GM12878 (cell line): ENCODE data around the gene COA3. TPM values are rescaled to one million over a fixed set of nuclear protein-coding genes. Genes with fewer than 3 reads are reported as not detected.

Source experiments
- ATAC-seq: fragments of 200-7000 bp; cut with Tn5 transposase; 3 replicates; pipeline ENCODE4 v1.9.1; 2020; ENCODE audit warnings: mild to moderate bottlenecking, moderate library complexity
- BruUV-seq: library from RNA; stranded (reverse); fragments of 400-500 nt; replicated peaks from 2 replicates; lab custom pipeline; 2021; lab: Mats Ljungman, UMichigan
- CTCF ChIA-PET: fragments of 300-600 bp; sonication (Branson Sonifier 250); formaldehyde crosslinking; extraction: SDS; loops from one replicate; lab custom pipeline; 2021; ENCODE audit warnings: inconsistent platforms; lab: Yijun Ruan, JAX
- POLR2A ChIA-PET: fragments of 350-600 bp; formaldehyde crosslinking; extraction: SDS; loops from one replicate; lab custom pipeline; 2021; ENCODE audit warnings: inconsistent platforms; lab: Charles Lee
- RAD21 ChIA-PET: fragments of 300-600 bp; sonication (Branson Sonifier 250); formaldehyde crosslinking; loops from one replicate; lab custom pipeline; 2023; ENCODE audit warnings: antibody characterized with exemption; ENCODE audit not compliant: unreplicated experiment; lab: Charles Lee
- SMC1A ChIA-PET: fragments of 300-600 bp; sonication (Branson Sonifier 250); formaldehyde crosslinking; loops from one replicate; lab custom pipeline; 2023; ENCODE audit not compliant: unreplicated experiment, uncharacterized antibody; lab: Charles Lee
- DNase-seq: peaks from one replicate; pipeline ENCODE4 v3.0.0-alpha.2; 2011; ENCODE audit warnings: low read depth, low spot score
- FAIRE-seq: peaks from 3 replicates; lab custom pipeline; 2011; peaks lifted over from hg19 to GRCh38; lab: Jason Lieb, UNC
- H2AFZ ChIP-seq: 2 replicates; pipeline ENCODE4 v1.6.0; 2011; ENCODE audit warnings: low read depth, low read length, control low read depth; ENCODE audit not compliant: control insufficient read depth
- H3K27ac ChIP-seq: 2 replicates; pipeline ENCODE4 v1.5.1; 2011; ENCODE audit warnings: control low read depth; ENCODE audit not compliant: control insufficient read depth, insufficient read depth
- H3K27me3 ChIP-seq, 2 experiments: replicated peaks in 1 of 2; 2 replicates each; pipeline versions ENCODE4 v1.6.0 to v1.6.1; 2011; ENCODE audit warnings: low read length in 1 of 2; ENCODE audit not compliant: control insufficient read depth in 2 of 2, insufficient read depth in 2 of 2
- H3K36me3 ChIP-seq, 2 experiments: 2 replicates each; pipeline ENCODE4 v1.5.1; 2011; ENCODE audit warnings: low read length in 1 of 2; ENCODE audit not compliant: control insufficient read depth in 2 of 2, insufficient read depth in 2 of 2
- H3K4me1 ChIP-seq: 2 replicates; pipeline ENCODE4 v1.6.1; 2011; ENCODE audit warnings: mild to moderate bottlenecking, low read length, moderate library complexity, mixed read lengths; ENCODE audit not compliant: control insufficient read depth, insufficient read depth
- H3K4me2 ChIP-seq: 2 replicates; pipeline ENCODE4 v1.6.0; 2011; ENCODE audit warnings: control low read depth; ENCODE audit not compliant: control insufficient read depth, insufficient read depth
- H3K4me3 ChIP-seq: fragments of 200-600 bp; sonication (generic); 2 replicates; pipeline ENCODE4 v1.5.1; 2016
- H3K79me2 ChIP-seq: 2 replicates; pipeline ENCODE4 v1.6.0; 2011; ENCODE audit warnings: low read length; ENCODE audit not compliant: control insufficient read depth, insufficient read depth
- H3K9ac ChIP-seq: 2 replicates; pipeline ENCODE4 v1.8.0; 2011; ENCODE audit warnings: low read length, control low read depth, mixed read lengths; ENCODE audit not compliant: control insufficient read depth, insufficient read depth
- H3K9me3 ChIP-seq: replicated peaks from 3 replicates; pipeline ENCODE4 v1.5.1; 2011; ENCODE audit warnings: mild to moderate bottlenecking, low read length; ENCODE audit not compliant: control insufficient read depth, insufficient read depth
- H4K20me1 ChIP-seq: 2 replicates; pipeline ENCODE4 v1.6.0; 2011; ENCODE audit not compliant: control insufficient read depth, insufficient read depth
- BCL3 ChIP-seq: IDR thresholded peaks from 2 replicates; pipeline ENCODE4 v1.6.1; 2011; ENCODE audit warnings: borderline replicate concordance, low read depth, mild to moderate bottlenecking, moderate library complexity, low read length; ENCODE audit not compliant: insufficient read depth, poor library complexity, severe bottlenecking
- ZNF24 ChIP-seq: fragments of 450-650 bp; IDR thresholded peaks from 2 replicates; pipeline ENCODE4 v1.6.1; 2017; ENCODE audit warnings: antibody characterized with exemption, mild to moderate bottlenecking
- WGBS: methylation state at CpG from one replicate; pipeline ENCODE4 v1.1.6; 2016; ENCODE audit warnings: low lambda C conversion rate; ENCODE audit not compliant: insufficient replicate concordance, insufficient coverage; ENCODE audit errors: missing lambda C conversion rate; 5-methylcytosine and 5-hydroxymethylcytosine counted together
- in situ Hi-C: fragments of 300-500 bp; cut with MboI; formaldehyde crosslinking; loops from 9 replicates; pipeline ENCODE4 v1.14.3; 2018; ENCODE audit warnings: mixed read lengths
- intact Hi-C: fragments of 100-400 bp; cut with micrococcal nuclease; formaldehyde crosslinking; loops from one replicate; pipeline ENCODE4 v1.14.2; 2022; ENCODE audit not compliant: unreplicated experiment
- polyA plus RNA-seq, 11 experiments: library from polyadenylated mRNA; depleted of rRNA in 4 of 11; unstranded in 6 of 11; stranded (reverse) in 5 of 11; fragments of >200 nt; fragmentation: Nextera tagmentation in 4 of 11; fragmentation: Illumina TruSeq in 1 of 11; extraction: Ambion mirVana in 4 of 11; extraction: Trizol in 1 of 11; gene quantifications; 1 replicate in 1 of 11; 2 replicates in 10 of 11; pipeline versions ENCODE4 v1.2.1 to v1.2.3, GENCODE V29; 2011 to 2016; ENCODE audit warnings: inconsistent platforms in 2 of 11, missing spikeins in 2 of 11, low read depth in 1 of 11
- total RNA-seq, 4 experiments: library from RNA; depleted of rRNA in 3 of 4; stranded (reverse); fragments of >200 nt in 3 of 4; fragmentation: Illumina TruSeq in 1 of 4; extraction: Trizol in 1 of 4; gene quantifications; 2 replicates each; pipeline versions ENCODE4 v1.2.1 to v1.2.3, GENCODE V29; 2013 to 2021

Gene COA3
- total and polyA plus RNA-seq, 10 of the 15 experiments (the other 5 are each of a cell fraction or from before 2014, with no cell fraction given): 45.2 to 161 (median 64.6) TPM

GRCh38 chr17:42761638-42762037 is 36.9 kb downstream of the COA3 start:
- ChIA-PET RAD21 (interaction anchor here (1.1 to 4.6 kb wide), 4 partner anchors 40 to 183 kb away, joined by 4 to 47 read pairs (median 8); partner anchors contain the start of gene PSMC3IP), POLR2A (interaction anchor here (0.6 to 1.2 kb wide), 2 partner anchors 43 to 154 kb away, joined by 3 read pairs; no protein-coding TSS in a partner anchor), CTCF (interaction anchor here (1.0 to 8.1 kb wide), 6 partner anchors 11 to 184 kb away, joined by 3 to 164 read pairs (median 10); partner anchors contain the start of genes PSMC3IP and VPS25), SMC1A (interaction anchor here (0.9 to 5.9 kb wide), 3 partner anchors 10 to 183 kb away, joined by 4 to 71 read pairs (median 15); partner anchors contain the start of genes PSMC3IP and VPS25)
- FAIRE-seq (no peak), ATAC-seq (no peak), DNase-seq (no peak)
- H3K9me3 ChIP-seq: no peaks in the 10 kb centered on the region
- no TSS peak for BruUV-seq
- H2AFZ ChIP-seq: 0 out of 2 replicates have a peak overlapping the region, but pooled peaks have one; percentile 41
- no peaks in the 10 kb centered on the region for H4K20me1 ChIP-seq
- H3K27ac ChIP-seq: no peak overlapping the region
- H3K4me1 ChIP-seq: peaks cover 17% of the 10 kb centered on the region
- in situ Hi-C loops: loop anchor here (10.0 kb wide), 1 partner anchor 187 kb away; the partner anchor contains the start of gene PSMC3IP
- intact Hi-C loops: loop anchor here (5.0 kb wide), 2 partner anchors 79 to 214 kb away; partner anchors contain the start of genes CCR10 and CNTNAP1
- no peak for TF ChIP-seq BCL3
- TF ChIP-seq ZNF24: no peak
- no peaks in the 10 kb centered on the region for H3K27me3 ChIP-seq
- 45% methylated on average over 12 of the region's 12 CpGs for WGBS
- H3K4me2 ChIP-seq: peak overlapping the region; percentile 59
- no peaks in the 10 kb centered on the region for H3K79me2 ChIP-seq
- no peak overlapping the region for H3K9ac ChIP-seq
- H3K4me3 ChIP-seq: peak overlapping the region; percentile 37; the same call in 1 of the 2 replicates
- no peaks in the 10 kb centered on the region for H3K36me3 ChIP-seq
